ENCODE results near the gene TSBP1.
"Not testable (repeated sequence)": the region's sequence is repeated elsewhere in the genome, so short reads cannot be mapped to it uniquely, and the experiment has no call there.

- TF ChIP-seq POLR2A, CTCF, POLR2AphosphoS5, EP300 (IDR thresholded peaks at IDR 0.05): not testable (repeated sequence)
Measured at GRCh38 chr6:32273801-32274577, 97.7 kb downstream of the TSBP1 start.
